ENCODE results near the gene CSF1R. TPM values are rescaled to one million over a fixed set of nuclear protein-coding genes. Genes with fewer than 3 reads are reported as not detected.

CSF1R gene
- total and polyA plus RNA-seq, 10 donors = 23.1 to 429 (median 291) TPM

DNA sequence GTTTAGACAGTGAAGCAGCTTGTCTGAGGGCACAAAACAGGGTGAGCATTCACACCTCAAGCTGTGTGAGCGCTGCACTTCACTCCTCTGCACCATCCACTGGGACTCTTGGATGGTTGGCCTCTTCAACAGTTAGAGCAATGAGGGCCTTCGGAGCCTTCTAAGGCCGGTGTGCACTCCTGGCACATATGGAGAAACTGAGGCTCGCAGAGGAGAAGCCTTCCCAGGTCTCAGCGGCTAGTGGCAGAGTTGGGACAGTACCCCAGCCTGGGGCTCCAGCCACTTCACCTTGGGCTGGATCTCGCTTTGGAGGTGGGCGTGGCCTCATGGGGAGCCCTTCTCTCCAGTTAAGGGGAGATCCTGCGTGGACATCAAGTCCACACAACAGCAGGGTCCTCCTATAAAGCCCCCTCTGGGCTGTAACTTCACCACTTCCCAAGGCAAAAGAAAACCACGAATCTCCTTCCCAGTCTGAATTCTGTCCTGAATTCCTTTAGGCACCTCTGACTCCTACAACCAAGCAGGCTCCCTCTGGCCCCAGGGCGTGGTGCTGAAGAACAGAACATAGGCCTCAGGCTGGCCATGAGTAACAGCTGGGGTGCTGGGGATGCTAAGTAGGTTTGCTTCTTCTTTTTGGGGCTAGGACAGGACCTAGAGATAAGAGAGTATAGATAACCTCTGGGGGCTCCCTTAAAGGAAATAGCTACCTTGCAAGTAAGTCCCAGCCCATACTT, 30.5 kb upstream of the CSF1R start:
- H3K9me3 ChIP-seq = no peaks in the 10 kb centered on the region
- H3K4me1 ChIP-seq = peaks cover 0 to 14% (median 6%) of the 10 kb centered on the region in 6 donors
- no peak for DNase-seq
- H3K27ac ChIP-seq = no peak overlapping the region
- no peak overlapping the region for H3K4me3 ChIP-seq
- H3K36me3 ChIP-seq = peaks cover 0 to 76% (median 0%) of the 10 kb centered on the region in 6 donors
- intact Hi-C loops (cut with DNase I; ENCODE audit: low total_unique reads) = no loop called here
- H3K27me3 ChIP-seq (replicated peaks in 1 of 7) = no peaks in the 10 kb centered on the region
- WGBS, 5 donors = 84 to 95% (median 89%) methylated on average over 10 of the region's 10 CpGs
- TF ChIP-seq POLR2AphosphoS5 (IDR thresholded peaks at IDR 0.05) (no peak), CTCF (IDR thresholded peaks at IDR 0.05 in 8 of 11, conservative IDR thresholded peaks at IDR 0.05 in 3 of 11) (no peak), POLR2A (IDR thresholded peaks at IDR 0.05) (no peak)

DNA sequence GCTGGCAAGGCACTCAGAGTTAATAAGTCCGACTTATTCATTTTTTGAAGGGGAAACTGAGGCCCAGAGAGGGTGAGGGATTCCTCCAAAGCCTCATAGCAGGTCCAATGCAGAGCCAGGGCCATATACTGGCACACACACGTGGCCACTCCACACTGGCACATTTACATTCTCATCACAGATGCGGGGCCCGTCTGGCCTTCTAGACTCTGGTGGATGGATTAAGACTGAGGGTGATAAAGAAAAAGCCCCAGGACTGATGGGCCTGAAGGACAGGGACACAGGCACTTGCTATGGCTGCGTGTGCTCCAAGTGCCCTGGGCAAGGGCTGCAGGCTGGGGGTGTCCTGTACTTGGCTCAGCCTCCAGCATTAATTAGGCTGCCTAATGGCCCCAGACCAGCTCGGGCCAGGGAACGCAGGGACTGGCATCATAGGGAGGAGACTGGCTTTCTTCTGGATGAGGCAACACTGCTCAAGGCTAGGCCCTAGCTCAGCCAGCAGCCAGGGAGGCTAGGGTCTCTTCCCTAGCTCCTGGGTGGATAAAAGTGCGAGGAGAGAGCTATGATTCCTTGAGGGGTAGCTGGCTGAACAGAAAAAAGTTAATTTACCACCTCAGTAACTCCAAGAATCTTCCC, 28.5 kb upstream of the CSF1R start:
- no peak overlapping the region for H3K27ac ChIP-seq
- H3K36me3 ChIP-seq = peaks cover 0 to 57% (median 0%) of the 10 kb centered on the region in 6 donors
- TF ChIP-seq POLR2AphosphoS5 (IDR thresholded peaks at IDR 0.05) (peak in 1 of 3 donors; percentile 5), POLR2A (IDR thresholded peaks at IDR 0.05) (no peak)
- 66 to 91% (median 88%) methylated on average over 6 to 8 of the region's 8 CpGs for WGBS, 5 donors
- no peak overlapping the region for H3K4me3 ChIP-seq
- intact Hi-C loops (cut with DNase I; ENCODE audit: low total_unique reads) = no loop called here
- H3K27me3 ChIP-seq (replicated peaks in 1 of 7) = peaks cover 0 to 4% (median 0%) of the 10 kb centered on the region in 7 donors
- H3K4me1 ChIP-seq = peaks cover 0 to 14% (median 6%) of the 10 kb centered on the region in 6 donors
- H3K9me3 ChIP-seq = no peaks in the 10 kb centered on the region
- DNase-seq = no peak

DNA sequence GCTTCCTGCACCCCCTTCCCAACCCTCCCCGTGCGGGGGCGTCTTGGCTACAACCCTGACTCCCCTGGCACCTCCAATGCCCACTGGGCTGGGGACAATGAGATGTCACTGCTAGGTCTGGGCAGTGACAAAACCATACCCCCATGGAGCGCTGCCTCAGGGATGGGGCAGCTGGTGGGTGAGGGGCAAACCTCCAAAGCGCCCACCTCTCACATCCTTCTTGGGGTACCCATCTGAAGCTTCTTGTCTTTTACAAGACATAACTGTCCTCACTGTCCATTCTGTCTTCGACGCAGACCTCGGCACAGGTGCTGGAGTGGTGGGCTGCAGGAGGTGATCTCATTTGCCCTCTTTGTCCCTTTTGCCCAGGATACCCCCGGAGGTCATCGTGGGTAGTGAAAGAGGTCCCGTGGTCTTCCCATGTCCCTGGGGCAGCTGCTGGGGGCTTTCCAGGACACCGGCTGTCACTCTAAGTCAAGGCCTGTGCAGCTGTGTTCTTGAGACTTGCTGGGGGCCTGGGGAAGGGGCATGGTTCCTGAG, 27.8 kb upstream of the CSF1R start:
- Histone ChIP-seq H3K36me3 (peaks cover 0 to 50% (median 0%) of the 10 kb centered on the region in 6 donors), H3K27me3 (replicated peaks in 1 of 7) (peaks cover 0 to 4% (median 0%) of the 10 kb centered on the region in 7 donors), H3K4me3 (no peak overlapping the region), H3K9me3 (no peaks in the 10 kb centered on the region), H3K4me1 (peaks cover 0 to 15% (median 6%) of the 10 kb centered on the region in 6 donors), H3K27ac (no peak overlapping the region)
- DNase-seq = no peak
- no peak for TF ChIP-seq CTCF (IDR thresholded peaks at IDR 0.05 in 8 of 11, conservative IDR thresholded peaks at IDR 0.05 in 3 of 11)
- peak in 2 of 3 donors; percentile 24 to 35 for TF ChIP-seq POLR2AphosphoS5 (IDR thresholded peaks at IDR 0.05)
- WGBS, 5 donors = 79 to 89% (median 87%) methylated on average over 12 of the region's 12 CpGs
- intact Hi-C loops (cut with DNase I; ENCODE audit: low total_unique reads) = no loop called here

GRCh38 chr5:150113047-150113744, 26.8 kb upstream of the CSF1R start:
- peak; percentile 72 for DNase-seq
- peaks cover 0 to 40% (median 0%) of the 10 kb centered on the region in 6 donors for H3K36me3 ChIP-seq

More at GRCh38 chr5:150113047-150113744, 26.8 kb upstream of the CSF1R start:
- H3K4me1 ChIP-seq = peaks cover 0 to 18% (median 8%) of the 10 kb centered on the region in 6 donors
- H3K4me3 ChIP-seq = no peak overlapping the region
- intact Hi-C loops (cut with DNase I; ENCODE audit: low total_unique reads) = no loop called here
- TF ChIP-seq CTCF (IDR thresholded peaks at IDR 0.05 in 8 of 11, conservative IDR thresholded peaks at IDR 0.05 in 3 of 11) = no peak
- TF ChIP-seq POLR2AphosphoS5 (IDR thresholded peaks at IDR 0.05) = peak in 1 of 3 donors; percentile 66
- H3K9me3 ChIP-seq = no peaks in the 10 kb centered on the region
- 58 to 75% (median 65%) methylated on average over 16 to 18 of the region's 18 CpGs for WGBS, 5 donors
- H3K27ac ChIP-seq = peak overlapping the region in 3 of 8 donors; percentile 16 to 51 (median 41)
- peaks cover 0 to 4% (median 0%) of the 10 kb centered on the region in 7 donors for H3K27me3 ChIP-seq (replicated peaks in 1 of 7)

All from spleen (tissue), 11 donors.